Thyroid gland (tissue), 4 donors: ENCODE measurements around the gene IFIT5. TPM values are rescaled to one million over a fixed set of nuclear protein-coding genes. Genes with fewer than 3 reads are reported as not detected.

Experiments used
- DNase-seq, 2 donors: peaks; one replicate each; pipeline ENCODE4 v3.0.0-alpha.2; 2019
- H3K27ac ChIP-seq, 3 donors: fragments of 200-600 bp; sonication (generic); 1 replicate in 2 of 3; 2 replicates in 1 of 3; pipeline ENCODE4 v1.5.1; 2016 to 2019; ENCODE audit warnings: mild to moderate bottlenecking in 1 of 3, moderate library complexity in 1 of 3
- H3K27me3 ChIP-seq: fragments of 200-600 bp; sonication (generic); one replicate; pipeline ENCODE4 v1.5.1; 2019
- H3K36me3 ChIP-seq, 2 donors: fragments of 200-600 bp; sonication (generic); one replicate each; pipeline ENCODE4 v1.5.1; 2016 to 2019
- H3K4me1 ChIP-seq, 2 donors: fragments of 200-600 bp; sonication (generic); one replicate each; pipeline ENCODE4 v1.5.1; 2017 to 2019
- H3K4me3 ChIP-seq, 3 donors: fragments of 200-600 bp; sonication (generic); replicated peaks in 1 of 3; 1 replicate in 2 of 3; 2 replicates in 1 of 3; pipeline ENCODE4 v1.5.1; 2016; ENCODE audit warnings: mild to moderate bottlenecking in 1 of 3
- H3K9me3 ChIP-seq: fragments of 200-600 bp; sonication (generic); one replicate; pipeline ENCODE4 v1.5.1; 2017
- POLR2A ChIP-seq, 2 donors: fragments of 450-650 bp; IDR thresholded peaks; one replicate each; pipeline ENCODE4 v1.6.1; 2017; ENCODE audit warnings: antibody characterized with exemption in 2 of 2, mild to moderate bottlenecking in 2 of 2, moderate library complexity in 1 of 2
- WGBS, 2 donors: methylation state at CpG; one replicate each; pipeline ENCODE4 v1.1.5; 2017; 5-methylcytosine and 5-hydroxymethylcytosine counted together
- intact Hi-C: fragments of 100-400 bp; cut with DNase I; formaldehyde crosslinking; loops from one replicate; pipeline ENCODE4 v1.15.1; 2023
- total RNA-seq, 4 donors: library from RNA; depleted of rRNA; stranded (reverse); fragments of >200 nt; gene quantifications; one replicate each; pipeline ENCODE4 v1.2.3, GENCODE V29; 2016
- TF ChIP-seq, protein P1 (sequence below), 6 experiments: fragments of 200-600 bp in 3 of 6; fragments of 450-650 bp in 3 of 6; sonication (generic) in 3 of 6; IDR thresholded peaks; one replicate each; pipeline ENCODE4 v1.5.1; 2016 to 2019; ENCODE audit warnings: antibody characterized with exemption in 6 of 6, mild to moderate bottlenecking in 2 of 6, inconsistent platforms in 1 of 6, moderate library complexity in 1 of 6

Gene IFIT5
- total RNA-seq, 4 donors from 2014 or later = 13.7 to 23.0 (median 17.1) TPM

DNA sequence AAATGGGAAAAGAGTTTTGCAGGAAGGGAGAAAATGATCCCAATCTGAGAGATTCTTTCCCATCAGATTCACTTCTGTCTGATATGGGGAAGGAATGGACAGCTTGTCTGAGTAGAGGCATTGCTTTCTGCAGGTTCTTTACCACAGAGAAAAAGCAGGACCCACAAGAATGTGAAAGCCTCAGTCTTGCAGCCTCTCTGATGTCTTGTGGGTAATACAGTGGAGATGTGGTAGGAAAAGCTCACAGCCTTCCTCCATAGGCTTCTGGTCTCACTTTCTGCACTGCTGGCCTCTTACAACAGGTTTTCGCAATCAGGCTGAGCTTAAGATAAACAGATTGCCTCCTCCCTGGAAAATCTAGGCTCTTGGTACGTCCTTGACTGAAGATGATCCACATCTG lies 21.4 kb upstream of the IFIT5 start:
- DNase-seq = peak in 1 of 2 donors; percentile 22

DNA sequence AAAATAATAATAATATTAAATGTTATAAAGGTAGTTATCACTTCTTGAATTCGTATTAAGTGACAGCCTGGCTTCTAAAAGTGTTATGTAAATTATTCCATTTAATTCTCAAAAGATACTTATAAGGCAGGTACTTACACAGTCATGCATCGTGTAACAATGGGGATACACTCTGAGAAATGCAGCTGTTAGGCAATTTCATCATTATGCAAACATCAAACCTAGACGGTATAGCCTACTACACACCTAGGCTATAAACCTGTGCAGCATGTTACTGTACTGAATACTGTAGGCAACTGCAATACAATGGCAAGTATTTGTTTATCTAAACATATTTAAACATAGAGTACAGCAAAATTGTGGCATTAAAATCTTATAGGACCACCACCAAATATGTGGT lies 20.5 kb upstream of the IFIT5 start:
- WGBS, 2 donors = 55 to 68% methylated on average over 3 of the region's 3 CpGs
- H3K4me1 ChIP-seq = peaks cover 15 to 25% of the 10 kb centered on the region in 2 donors
- H3K4me3 ChIP-seq = peak overlapping the region in 1 of 3 donors; percentile 36
- intact Hi-C loops = no loop called here
- no peak for TF ChIP-seq POLR2A (IDR thresholded peaks at IDR 0.05)
- TF ChIP-seq, protein P1, sequence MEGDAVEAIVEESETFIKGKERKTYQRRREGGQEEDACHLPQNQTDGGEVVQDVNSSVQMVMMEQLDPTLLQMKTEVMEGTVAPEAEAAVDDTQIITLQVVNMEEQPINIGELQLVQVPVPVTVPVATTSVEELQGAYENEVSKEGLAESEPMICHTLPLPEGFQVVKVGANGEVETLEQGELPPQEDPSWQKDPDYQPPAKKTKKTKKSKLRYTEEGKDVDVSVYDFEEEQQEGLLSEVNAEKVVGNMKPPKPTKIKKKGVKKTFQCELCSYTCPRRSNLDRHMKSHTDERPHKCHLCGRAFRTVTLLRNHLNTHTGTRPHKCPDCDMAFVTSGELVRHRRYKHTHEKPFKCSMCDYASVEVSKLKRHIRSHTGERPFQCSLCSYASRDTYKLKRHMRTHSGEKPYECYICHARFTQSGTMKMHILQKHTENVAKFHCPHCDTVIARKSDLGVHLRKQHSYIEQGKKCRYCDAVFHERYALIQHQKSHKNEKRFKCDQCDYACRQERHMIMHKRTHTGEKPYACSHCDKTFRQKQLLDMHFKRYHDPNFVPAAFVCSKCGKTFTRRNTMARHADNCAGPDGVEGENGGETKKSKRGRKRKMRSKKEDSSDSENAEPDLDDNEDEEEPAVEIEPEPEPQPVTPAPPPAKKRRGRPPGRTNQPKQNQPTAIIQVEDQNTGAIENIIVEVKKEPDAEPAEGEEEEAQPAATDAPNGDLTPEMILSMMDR (IDR thresholded peaks at IDR 0.05) = no peak
- no peaks in the 10 kb centered on the region for H3K27me3 ChIP-seq
- H3K9me3 ChIP-seq = no peaks in the 10 kb centered on the region
- no peaks in the 10 kb centered on the region for H3K36me3 ChIP-seq
- DNase-seq = no peak
- peak overlapping the region in 1 of 3 donors; percentile 82 for H3K27ac ChIP-seq

More for the DNA sequence above, 21.4 kb upstream of the IFIT5 start:
- peak overlapping the region; percentile 36 to 76 (median 59) for H3K4me3 ChIP-seq
- 5 to 24% methylated on average over 2 of the region's 2 CpGs for WGBS, 2 donors
- H3K4me1 ChIP-seq = peaks cover 15 to 25% of the 10 kb centered on the region in 2 donors
- TF ChIP-seq, protein P1 (IDR thresholded peaks at IDR 0.05) = no peak
- peak in 1 of 2 donors; percentile 7 for TF ChIP-seq POLR2A (IDR thresholded peaks at IDR 0.05)
- no peaks in the 10 kb centered on the region for H3K36me3 ChIP-seq
- H3K27me3 ChIP-seq = no peaks in the 10 kb centered on the region
- no peaks in the 10 kb centered on the region for H3K9me3 ChIP-seq
- intact Hi-C loops = no loop called here
- H3K27ac ChIP-seq = peak overlapping the region; percentile 82 to 92 (median 86)

DNA sequence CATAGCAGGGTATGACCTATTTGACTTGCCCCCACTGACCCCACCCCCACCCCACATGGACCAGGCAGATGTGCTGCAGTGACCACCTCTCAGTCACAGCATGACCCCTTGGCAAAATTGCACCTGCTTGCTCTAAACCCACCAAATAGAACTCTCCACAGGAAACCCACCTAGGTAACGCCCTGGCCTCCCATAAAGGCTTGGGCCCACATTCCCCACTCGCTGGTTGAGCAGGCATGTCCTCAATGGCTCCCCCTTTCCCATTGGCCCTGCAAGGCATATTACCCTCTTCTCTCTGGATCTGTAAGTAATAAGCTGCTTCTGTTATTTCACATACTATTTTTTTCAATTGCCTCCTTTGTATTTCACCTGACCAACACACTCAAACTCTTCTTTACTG lies 19.2 kb upstream of the IFIT5 start:
- DNase-seq = no peak
- no peak overlapping the region for H3K27ac ChIP-seq
- TF ChIP-seq, protein P1 (IDR thresholded peaks at IDR 0.05) = no peak
- no peak for TF ChIP-seq POLR2A (IDR thresholded peaks at IDR 0.05)
- intact Hi-C loops = no loop called here
- 95 to 98% methylated on average over 2 of the region's 2 CpGs for WGBS, 2 donors
- H3K36me3 ChIP-seq = no peaks in the 10 kb centered on the region
- no peak overlapping the region for H3K4me3 ChIP-seq
- H3K27me3 ChIP-seq = no peaks in the 10 kb centered on the region
- H3K9me3 ChIP-seq = no peaks in the 10 kb centered on the region
- H3K4me1 ChIP-seq = peaks cover 15 to 25% of the 10 kb centered on the region in 2 donors

DNA sequence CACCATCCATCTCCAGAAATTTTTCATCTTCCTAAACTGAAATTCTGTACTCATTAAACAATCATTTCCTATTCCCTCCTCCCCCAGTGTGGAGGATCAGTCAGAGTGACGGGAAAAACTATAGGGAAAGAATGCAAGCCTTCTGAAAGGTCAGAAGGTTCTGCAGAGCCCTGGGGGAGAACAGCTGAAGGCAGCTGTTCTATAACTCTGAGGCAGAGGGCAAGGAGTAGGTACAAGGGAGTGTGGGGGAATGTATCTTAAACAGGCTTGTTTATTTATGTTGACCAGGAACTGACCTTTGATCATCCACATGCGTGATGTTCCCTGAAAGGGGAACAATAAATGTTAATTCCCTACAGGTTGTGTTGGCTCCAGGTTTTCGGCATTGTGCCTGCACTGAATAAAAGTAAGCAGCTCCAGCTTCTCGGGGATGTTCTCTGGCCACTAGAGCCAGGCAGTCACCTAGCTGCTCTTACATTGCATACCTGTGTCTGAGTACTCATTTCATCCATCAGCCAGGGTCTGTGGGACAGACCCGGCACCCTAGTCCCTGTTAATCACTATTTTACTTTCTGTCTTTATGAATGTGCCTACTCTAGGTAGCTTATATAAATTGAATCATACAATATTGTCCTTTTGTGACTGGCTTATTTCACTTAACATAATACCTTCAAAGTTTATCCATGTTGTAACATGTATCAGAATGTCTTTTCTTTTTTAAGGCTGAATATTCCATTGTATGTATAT lies 16.2 kb upstream of the IFIT5 start:
- Histone ChIP-seq H3K4me3 (no peak overlapping the region), H3K9me3 (no peaks in the 10 kb centered on the region), H3K4me1 (peaks cover 10 to 21% of the 10 kb centered on the region in 2 donors), H3K27me3 (no peaks in the 10 kb centered on the region), H3K27ac (no peak overlapping the region), H3K36me3 (no peaks in the 10 kb centered on the region)
- intact Hi-C loops = no loop called here
- WGBS, 2 donors = 85 to 87% methylated on average over 5 of the region's 5 CpGs
- no peak for DNase-seq
- no peak for TF ChIP-seq POLR2A (IDR thresholded peaks at IDR 0.05)
- TF ChIP-seq, protein P1 (IDR thresholded peaks at IDR 0.05) = no peak

DNA sequence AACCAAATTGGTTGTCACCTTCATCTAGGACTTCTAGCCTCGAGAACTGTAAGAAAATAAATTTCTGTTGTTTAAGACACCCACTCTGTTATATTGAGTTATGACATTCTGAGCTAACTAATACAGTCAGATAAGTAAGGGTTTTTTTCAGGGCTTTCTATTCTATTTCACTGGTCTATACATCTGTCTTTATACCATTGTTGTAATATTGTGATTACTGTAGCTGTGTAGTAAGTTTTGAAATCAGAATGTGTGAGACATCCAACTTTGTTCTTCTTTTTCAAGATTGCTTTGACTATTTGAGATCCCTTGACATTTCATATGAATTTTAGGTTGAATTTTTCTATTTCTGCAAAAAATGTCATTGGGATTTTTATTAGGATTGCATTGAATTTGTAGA lies 14.4 kb upstream of the IFIT5 start:
- peaks cover 0 to 5% of the 10 kb centered on the region in 2 donors for H3K4me1 ChIP-seq
- no peak for TF ChIP-seq POLR2A (IDR thresholded peaks at IDR 0.05)
- TF ChIP-seq, protein P1 (IDR thresholded peaks at IDR 0.05) = no peak
- intact Hi-C loops = no loop called here
- H3K36me3 ChIP-seq = peaks cover 0 to 4% of the 10 kb centered on the region in 2 donors
- no peak overlapping the region for H3K4me3 ChIP-seq
- H3K9me3 ChIP-seq = no peaks in the 10 kb centered on the region
- WGBS, 2 donors = 96 to 97% methylated on average over 1 of the region's 1 CpG
- H3K27me3 ChIP-seq = no peaks in the 10 kb centered on the region
- no peak for DNase-seq
- no peak overlapping the region for H3K27ac ChIP-seq
